ENCODE results near the gene SGCA.

- TF ChIP-seq CTCF (IDR thresholded peaks at IDR 0.05) = no peak
- TF ChIP-seq POLR2AphosphoS5 (IDR thresholded peaks at IDR 0.05) = no peak
- no peak for TF ChIP-seq POLR2A (IDR thresholded peaks at IDR 0.05)
- no peak for TF ChIP-seq EP300 (IDR thresholded peaks at IDR 0.05)
Measured at GRCh38 chr17:50187394-50187725, 21.6 kb downstream of the SGCA start.
